Skeletal muscle tissue (tissue), 4 donors: ENCODE results near the gene SLC37A1. TPM values are rescaled to one million over a fixed set of nuclear protein-coding genes. Genes with fewer than 3 reads are reported as not detected.

Experiments
- H3K27ac ChIP-seq: one replicate; pipeline ENCODE4 v1.7.0; 2013; ENCODE audit warnings: mild to moderate bottlenecking, low read depth, low read length, inconsistent platforms
- H3K27me3 ChIP-seq, 3 donors: one replicate each; pipeline ENCODE4 v1.7.0; 2013; ENCODE audit warnings: low read length in 3 of 3; ENCODE audit not compliant: control insufficient read depth in 3 of 3, insufficient read depth in 3 of 3
- H3K36me3 ChIP-seq, 3 donors: one replicate each; pipeline ENCODE4 v1.7.0; 2013; ENCODE audit warnings: low read length in 3 of 3; ENCODE audit not compliant: control insufficient read depth in 3 of 3, insufficient read depth in 3 of 3
- H3K4me1 ChIP-seq, 3 donors: one replicate each; pipeline ENCODE4 v1.7.0; 2013; ENCODE audit warnings: low read length in 3 of 3, mild to moderate bottlenecking in 3 of 3; ENCODE audit not compliant: control insufficient read depth in 3 of 3, insufficient read depth in 3 of 3
- H3K4me3 ChIP-seq, 3 donors: one replicate each; pipeline ENCODE4 v1.7.0; 2013; ENCODE audit warnings: low read length in 3 of 3
- H3K9ac ChIP-seq, 3 donors: one replicate each; pipeline ENCODE4 v1.7.0; 2013; ENCODE audit warnings: low read length in 3 of 3, mild to moderate bottlenecking in 3 of 3, moderate library complexity in 2 of 3, low read depth in 1 of 3
- H3K9me3 ChIP-seq, 3 donors: one replicate each; pipeline ENCODE4 v1.7.0; 2013; ENCODE audit warnings: low read length in 3 of 3; ENCODE audit not compliant: control insufficient read depth in 3 of 3
- total RNA-seq: library from RNA; depleted of rRNA; stranded (reverse); fragments of >200 nt; gene quantifications from one replicate; pipeline ENCODE4 v1.2.3, GENCODE V29; 2014
- donor health status: Osteomylitis.

SLC37A1 gene
- total RNA-seq, 1 donor from 2014 or later, result 2.1 TPM

GRCh38 chr21:42568866-42569731 lies 55.4 kb downstream of the SLC37A1 start:
- Histone ChIP-seq H3K9ac (no peak overlapping the region), H3K9me3 (no peaks in the 10 kb centered on the region), H3K4me3 (no peak overlapping the region), H3K36me3 (peaks cover 40 to 84% (median 61%) of the 10 kb centered on the region in 3 donors), H3K27me3 (no peaks in the 10 kb centered on the region), H3K4me1 (no peaks in the 10 kb centered on the region), H3K27ac (no peak overlapping the region)

GRCh38 chr21:42569732-42570301 lies 56.2 kb downstream of the SLC37A1 start:
- Histone ChIP-seq H3K9me3 (no peaks in the 10 kb centered on the region), H3K9ac (no peak overlapping the region), H3K4me3 (no peak overlapping the region), H3K27me3 (no peaks in the 10 kb centered on the region), H3K36me3 (peaks cover 41 to 83% (median 58%) of the 10 kb centered on the region in 3 donors), H3K27ac (no peak overlapping the region), H3K4me1 (no peaks in the 10 kb centered on the region)

- Histone ChIP-seq H3K9ac (no peak overlapping the region), H3K36me3 (peaks cover 43 to 84% (median 60%) of the 10 kb centered on the region in 3 donors), H3K27me3 (no peaks in the 10 kb centered on the region), H3K4me1 (no peaks in the 10 kb centered on the region), H3K4me3 (no peak overlapping the region), H3K27ac (no peak overlapping the region), H3K9me3 (no peaks in the 10 kb centered on the region)
Measured at GRCh38 chr21:42570362-42570761, 56.7 kb downstream of the SLC37A1 start.

- Histone ChIP-seq H3K4me3 (no peak overlapping the region), H3K36me3 (peaks cover 42 to 81% (median 59%) of the 10 kb centered on the region in 3 donors), H3K27me3 (no peaks in the 10 kb centered on the region), H3K4me1 (no peaks in the 10 kb centered on the region), H3K9ac (no peak overlapping the region), H3K27ac (no peak overlapping the region), H3K9me3 (no peaks in the 10 kb centered on the region)
Measured at GRCh38 chr21:42570841-42571387, 57.3 kb downstream of the SLC37A1 start.

- Histone ChIP-seq H3K4me1 (no peaks in the 10 kb centered on the region), H3K4me3 (no peak overlapping the region), H3K36me3 (peaks cover 41 to 81% (median 58%) of the 10 kb centered on the region in 3 donors), H3K27me3 (no peaks in the 10 kb centered on the region), H3K27ac (no peak overlapping the region), H3K9me3 (no peaks in the 10 kb centered on the region), H3K9ac (no peak overlapping the region)
Measured at GRCh38 chr21:42571391-42572150, 57.9 kb downstream of the SLC37A1 start.

- H3K27me3 ChIP-seq, result no peaks in the 10 kb centered on the region
- H3K4me3 ChIP-seq, result no peak overlapping the region
- H3K36me3 ChIP-seq, result peaks cover 30 to 71% (median 51%) of the 10 kb centered on the region in 3 donors
- H3K9me3 ChIP-seq, result no peaks in the 10 kb centered on the region
- no peak overlapping the region for H3K9ac ChIP-seq
- H3K27ac ChIP-seq, result no peak overlapping the region
- H3K4me1 ChIP-seq, result peaks cover 0 to 1% (median 0%) of the 10 kb centered on the region in 3 donors
Measured at GRCh38 chr21:42572906-42573495, 59.3 kb downstream of the SLC37A1 start.

GRCh38 chr21:42574234-42575027 lies 60.8 kb downstream of the SLC37A1 start:
- H3K4me1 ChIP-seq, result peaks cover 0 to 10% (median 0%) of the 10 kb centered on the region in 3 donors
- H3K9me3 ChIP-seq, result no peaks in the 10 kb centered on the region
- peaks cover 24 to 59% (median 41%) of the 10 kb centered on the region in 3 donors for H3K36me3 ChIP-seq
- H3K9ac ChIP-seq, result no peak overlapping the region
- H3K27me3 ChIP-seq, result no peaks in the 10 kb centered on the region
- H3K4me3 ChIP-seq, result no peak overlapping the region
- H3K27ac ChIP-seq, result no peak overlapping the region

GRCh38 chr21:42575111-42575510 lies 61.5 kb downstream of the SLC37A1 start:
- Histone ChIP-seq H3K4me1 (peaks cover 0 to 10% (median 0%) of the 10 kb centered on the region in 3 donors), H3K9ac (no peak overlapping the region), H3K9me3 (no peaks in the 10 kb centered on the region), H3K4me3 (no peak overlapping the region), H3K36me3 (peaks cover 22 to 53% (median 37%) of the 10 kb centered on the region in 3 donors), H3K27ac (no peak overlapping the region), H3K27me3 (no peaks in the 10 kb centered on the region)

- Histone ChIP-seq H3K27me3 (no peaks in the 10 kb centered on the region), H3K36me3 (peaks cover 17 to 42% (median 29%) of the 10 kb centered on the region in 3 donors), H3K9ac (no peak overlapping the region), H3K4me1 (peaks cover 0 to 10% (median 0%) of the 10 kb centered on the region in 3 donors), H3K27ac (no peak overlapping the region), H3K9me3 (no peaks in the 10 kb centered on the region), H3K4me3 (no peak overlapping the region)
Measured at GRCh38 chr21:42576639-42577038, 63.0 kb downstream of the SLC37A1 start.
